Measurements from ENCODE around the gene HK2.

GRCh38 chr2:74876081-74876886, 42.4 kb downstream of the HK2 start:
- TF ChIP-seq EP300 (IDR thresholded peaks at IDR 0.05) (no peak), POLR2A (IDR thresholded peaks at IDR 0.05) (no peak)
